ENCODE results near the gene ZMYND8. TPM values are rescaled to one million over a fixed set of nuclear protein-coding genes. Genes with fewer than 3 reads are reported as not detected.
"Not testable (repeated sequence)": the region's sequence is repeated elsewhere in the genome, so short reads cannot be mapped to it uniquely, and the experiment has no call there.

Gene ZMYND8
- total RNA-seq, 1 experiment from 2014 or later = 29.0 TPM

- BruUV-seq (replicated peaks) = no TSS peak
These were observed 177.6 kb downstream of the ZMYND8 start for GRCh38 chr20:47178851-47179250.

GRCh38 chr20:47178277-47178676, 178.2 kb downstream of the ZMYND8 start:
- TF ChIP-seq EZH2 (IDR thresholded peaks at IDR 0.05) = no peak
- TF ChIP-seq REST (IDR thresholded peaks at IDR 0.05; ENCODE audit: low read depth) = no peak
- TF ChIP-seq, protein P1, sequence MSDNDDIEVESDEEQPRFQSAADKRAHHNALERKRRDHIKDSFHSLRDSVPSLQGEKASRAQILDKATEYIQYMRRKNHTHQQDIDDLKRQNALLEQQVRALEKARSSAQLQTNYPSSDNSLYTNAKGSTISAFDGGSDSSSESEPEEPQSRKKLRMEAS (IDR thresholded peaks at IDR 0.05) = no peak
- no peak for TF ChIP-seq EZH2phosphoT487 (IDR thresholded peaks at IDR 0.05; ENCODE audit: borderline replicate concordance)
- no peak for TF ChIP-seq POLR2A (IDR thresholded peaks at IDR 0.05; ENCODE audit: borderline replicate concordance, extremely low read depth, insufficient read depth, insufficient read length)
- TF ChIP-seq CEBPB (IDR thresholded peaks at IDR 0.05; ENCODE audit: low read depth) = no peak
- TF ChIP-seq ZNF274 (IDR thresholded peaks at IDR 0.05; ENCODE audit: low read depth, low read length) = no peak
- Histone ChIP-seq H3K9me2 (ENCODE audit: insufficient read depth) (no peaks in the 10 kb centered on the region), H3K4me1 (ENCODE audit: control insufficient read depth in 1 of 2, insufficient read depth in 2 of 2, low read length in 2 of 2) (peaks cover 0 to 5% of the 10 kb centered on the region in 2 experiments; a peak in 2 of 4 replicates), H3K36me3 (ENCODE audit: control insufficient read depth in 1 of 2, insufficient read depth in 2 of 2, low read length in 2 of 2) (no peaks in the 10 kb centered on the region), H3K9ac (ENCODE audit: low read length) (no peak overlapping the region), H3K4me2 (ENCODE audit: low read length) (no peak overlapping the region), H3K27me3 (ENCODE audit: insufficient read depth, low read length) (no peaks in the 10 kb centered on the region), H3K27ac (ENCODE audit: low read depth, low read length) (no peak overlapping the region), H4K20me1 (ENCODE audit: insufficient read depth) (no peaks in the 10 kb centered on the region), H3K4me3 (replicated peaks in 1 of 2; ENCODE audit: low read depth in 1 of 2, low read length in 2 of 2) (no peak overlapping the region), H3K79me2 (ENCODE audit: insufficient read depth, low read length) (no peaks in the 10 kb centered on the region), H2AFZ (ENCODE audit: low read depth, low read length, poor library complexity, severe bottlenecking) (no peak overlapping the region), H3K9me3 (ENCODE audit: control insufficient read depth in 1 of 2, insufficient read depth in 1 of 2, low read depth in 1 of 2, low read length in 2 of 2) (no peaks in the 10 kb centered on the region)
- ATAC-seq = no peak
- DNase-seq (ENCODE audit: low read depth, low spot score) = no peak
- BruUV-seq (replicated peaks) = no TSS peak
- intact Hi-C loops (cut with micrococcal nuclease) = no loop called here
- CTCF ChIA-PET = no interaction called here
- RAD21 ChIA-PET (ENCODE audit: low non-redundant PET in 1 of 2, low total read pairs in 2 of 2, uncharacterized antibody in 2 of 2, unreplicated experiment in 2 of 2) = no interaction called here
- POLR2A ChIA-PET = no interaction called here

More at GRCh38 chr20:47178851-47179250, 177.6 kb downstream of the ZMYND8 start:
- Histone ChIP-seq H3K27me3 (ENCODE audit: insufficient read depth, low read length) (no peaks in the 10 kb centered on the region), H4K20me1 (ENCODE audit: insufficient read depth) (no peaks in the 10 kb centered on the region), H3K79me2 (ENCODE audit: insufficient read depth, low read length) (no peaks in the 10 kb centered on the region), H3K4me1 (ENCODE audit: control insufficient read depth in 1 of 2, insufficient read depth in 2 of 2, low read length in 2 of 2) (peaks cover 0 to 5% of the 10 kb centered on the region in 2 experiments; a peak in 2 of 4 replicates), H3K27ac (ENCODE audit: low read depth, low read length) (no peak overlapping the region), H3K36me3 (ENCODE audit: control insufficient read depth in 1 of 2, insufficient read depth in 2 of 2, low read length in 2 of 2) (no peaks in the 10 kb centered on the region), H3K9me2 (ENCODE audit: insufficient read depth) (no peaks in the 10 kb centered on the region), H3K4me3 (replicated peaks in 1 of 2; ENCODE audit: low read depth in 1 of 2, low read length in 2 of 2) (no peak overlapping the region), H3K9me3 (ENCODE audit: control insufficient read depth in 1 of 2, insufficient read depth in 1 of 2, low read depth in 1 of 2, low read length in 2 of 2) (no peaks in the 10 kb centered on the region), H3K4me2 (ENCODE audit: low read length) (no peak overlapping the region), H2AFZ (ENCODE audit: low read depth, low read length, poor library complexity, severe bottlenecking) (no peak overlapping the region), H3K9ac (ENCODE audit: low read length) (no peak overlapping the region)
- DNase-seq (ENCODE audit: low read depth, low spot score) (no peak), ATAC-seq (no peak)
- POLR2A ChIA-PET = no interaction called here
- RAD21 ChIA-PET (ENCODE audit: low non-redundant PET in 1 of 2, low total read pairs in 2 of 2, uncharacterized antibody in 2 of 2, unreplicated experiment in 2 of 2) = no interaction called here
- intact Hi-C loops (cut with micrococcal nuclease) = no loop called here
- TF ChIP-seq ELF1 (IDR thresholded peaks at IDR 0.05; ENCODE audit: borderline replicate concordance, low read depth) (no peak), SIN3A (IDR thresholded peaks at IDR 0.05; ENCODE audit: low read depth) (no peak), YY1 (IDR thresholded peaks at IDR 0.05; ENCODE audit: extremely low read depth, insufficient replicate concordance, low read depth, low read length) (no peak)
- CTCF ChIA-PET = no interaction called here

DNA sequence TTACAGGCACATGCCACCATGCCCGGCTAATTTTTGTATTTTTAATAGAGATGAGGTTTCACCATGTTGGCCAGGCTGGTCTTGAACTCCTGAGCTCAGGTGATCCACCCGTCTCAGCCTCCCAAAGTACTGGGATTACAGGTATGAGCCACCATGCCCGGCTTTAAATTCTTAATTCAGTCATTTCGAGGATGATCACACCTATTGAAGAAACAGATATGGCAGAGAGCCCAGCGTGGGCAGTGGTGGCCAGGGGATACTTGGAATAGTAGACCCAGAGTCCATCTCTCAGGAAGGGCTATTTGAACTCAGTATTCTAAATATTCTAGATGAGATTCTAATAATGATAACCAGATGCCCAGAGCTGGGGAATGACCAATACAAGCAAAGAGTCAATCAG, 180.3 kb downstream of the ZMYND8 start:
- BruUV-seq (replicated peaks); H3K9me3 ChIP-seq (ENCODE audit: control insufficient read depth in 1 of 2, insufficient read depth in 1 of 2, low read depth in 1 of 2, low read length in 2 of 2); RAD21 ChIA-PET (ENCODE audit: low non-redundant PET in 1 of 2, low total read pairs in 2 of 2, uncharacterized antibody in 2 of 2, unreplicated experiment in 2 of 2): not testable (repeated sequence)

More for the DNA sequence above, 180.3 kb downstream of the ZMYND8 start:
- intact Hi-C loops (cut with micrococcal nuclease); H3K4me1 ChIP-seq (ENCODE audit: control insufficient read depth in 1 of 2, insufficient read depth in 2 of 2, low read length in 2 of 2); H2AFZ ChIP-seq (ENCODE audit: low read depth, low read length, poor library complexity, severe bottlenecking); H3K4me3 ChIP-seq (replicated peaks in 1 of 2; ENCODE audit: low read depth in 1 of 2, low read length in 2 of 2); H3K36me3 ChIP-seq (ENCODE audit: control insufficient read depth in 1 of 2, insufficient read depth in 2 of 2, low read length in 2 of 2); ATAC-seq; H3K9me2 ChIP-seq (ENCODE audit: insufficient read depth); H4K20me1 ChIP-seq (ENCODE audit: insufficient read depth); H3K4me2 ChIP-seq (ENCODE audit: low read length); DNase-seq (ENCODE audit: low read depth, low spot score); H3K79me2 ChIP-seq (ENCODE audit: insufficient read depth, low read length); POLR2A ChIA-PET; H3K27me3 ChIP-seq (ENCODE audit: insufficient read depth, low read length); H3K27ac ChIP-seq (ENCODE audit: low read depth, low read length); H3K9ac ChIP-seq (ENCODE audit: low read length): not testable (repeated sequence)
- CTCF ChIA-PET = interaction anchor here (0.5 kb wide), 1 partner anchor 205 kb away, joined by 4 read pairs; no protein-coding TSS in a partner anchor

Measured in HCT116 (cell line).